Stomach (tissue), 9 donors: Measurements from ENCODE around the gene PIP4K2B. TPM values are rescaled to one million over a fixed set of nuclear protein-coding genes. Genes with fewer than 3 reads are reported as not detected.
"Not testable (repeated sequence)": the region's sequence is repeated elsewhere in the genome, so short reads cannot be mapped to it uniquely, and the experiment has no call there.

Source experiments
- DNase-seq, 2 donors: peaks; one replicate each; pipeline versions ENCODE4 v3.0.0 to v3.0.0-alpha.2; 2013 to 2019
- H3K27ac ChIP-seq, 5 donors: fragments of 200-600 bp in 4 of 5; sonication (generic) in 4 of 5; one replicate each; pipeline ENCODE4 v1.5.1; 2013 to 2019; ENCODE audit warnings: mild to moderate bottlenecking in 1 of 5, moderate library complexity in 1 of 5
- H3K27me3 ChIP-seq, 3 donors: fragments of 200-600 bp; sonication (generic); one replicate each; pipeline ENCODE4 v1.5.1; 2017 to 2019; ENCODE audit warnings: mixed run types in 1 of 3
- H3K36me3 ChIP-seq, 4 donors: fragments of 200-600 bp; sonication (generic); 1 replicate in 3 of 4; 2 replicates in 1 of 4; pipeline ENCODE4 v1.5.1; 2016 to 2019
- H3K4me1 ChIP-seq, 4 donors: fragments of 200-600 bp; sonication (generic); one replicate each; pipeline ENCODE4 v1.5.1; 2016 to 2019
- H3K4me3 ChIP-seq, 4 donors: fragments of 200-600 bp; sonication (generic) in 3 of 4; one replicate each; pipeline ENCODE4 v1.5.1; 2016 to 2019; ENCODE audit warnings: mild to moderate bottlenecking in 1 of 4
- H3K9me3 ChIP-seq, 4 donors: fragments of 200-600 bp; sonication (generic); one replicate each; pipeline ENCODE4 v1.5.1; 2016 to 2019
- EP300 ChIP-seq: sonication (generic); formaldehyde crosslinking; IDR thresholded peaks from one replicate; pipeline ENCODE4 v1.6.1; 2017; ENCODE audit warnings: antibody characterized with exemption
- POLR2A ChIP-seq, 4 donors: fragments of 450-650 bp; IDR thresholded peaks; one replicate each; pipeline ENCODE4 v1.6.1; 2016; ENCODE audit warnings: antibody characterized with exemption in 4 of 4, control low read depth in 2 of 4, mild to moderate bottlenecking in 1 of 4, moderate library complexity in 1 of 4
- POLR2AphosphoS5 ChIP-seq, 3 donors: sonication (generic); formaldehyde crosslinking; IDR thresholded peaks; one replicate each; pipeline ENCODE4 v1.6.1; 2016; ENCODE audit warnings: antibody characterized with exemption in 3 of 3
- WGBS, 5 donors: extraction: QIAGEN DNeasy Blood & Tissue Kit in 3 of 5; methylation state at CpG; one replicate each; pipeline versions ENCODE4 v1.1.5 to v1.1.7; 2013 to 2018; 5-methylcytosine and 5-hydroxymethylcytosine counted together
- intact Hi-C: fragments of 100-400 bp; cut with DNase I; formaldehyde crosslinking; loops from one replicate; pipeline ENCODE4 v1.15.1; 2023; ENCODE audit warnings: low total_unique reads
- polyA plus RNA-seq, 3 donors: library from polyadenylated mRNA; stranded (reverse); fragments of 200-250 nt; gene quantifications; one replicate each; pipeline ENCODE4 v1.2.3, GENCODE V29; 2013
- total RNA-seq, 5 donors: library from RNA; depleted of rRNA; stranded (reverse); fragments of >200 nt; gene quantifications; one replicate each; pipeline versions ENCODE4 v1.1.0 to v1.2.3, GENCODE V29; 2014 to 2016
- TF ChIP-seq, protein P1 (sequence below), 7 experiments: fragments of 450-650 bp in 4 of 7; fragments of 200-600 bp in 3 of 7; sonication (generic) in 3 of 7; IDR thresholded peaks; one replicate each; pipeline ENCODE4 v1.5.1; 2016 to 2019; ENCODE audit warnings: antibody characterized with exemption in 7 of 7, control low read depth in 2 of 7, mild to moderate bottlenecking in 1 of 7
- donor health status: healthy with polysubstance abuse.
- donor health status: Bipolar disorder and iron deficiency.
- donor health status: healthy.

The PIP4K2B gene
- total and polyA plus RNA-seq, 8 donors, result 9.9 to 99.2 (median 23.3) TPM

DNA sequence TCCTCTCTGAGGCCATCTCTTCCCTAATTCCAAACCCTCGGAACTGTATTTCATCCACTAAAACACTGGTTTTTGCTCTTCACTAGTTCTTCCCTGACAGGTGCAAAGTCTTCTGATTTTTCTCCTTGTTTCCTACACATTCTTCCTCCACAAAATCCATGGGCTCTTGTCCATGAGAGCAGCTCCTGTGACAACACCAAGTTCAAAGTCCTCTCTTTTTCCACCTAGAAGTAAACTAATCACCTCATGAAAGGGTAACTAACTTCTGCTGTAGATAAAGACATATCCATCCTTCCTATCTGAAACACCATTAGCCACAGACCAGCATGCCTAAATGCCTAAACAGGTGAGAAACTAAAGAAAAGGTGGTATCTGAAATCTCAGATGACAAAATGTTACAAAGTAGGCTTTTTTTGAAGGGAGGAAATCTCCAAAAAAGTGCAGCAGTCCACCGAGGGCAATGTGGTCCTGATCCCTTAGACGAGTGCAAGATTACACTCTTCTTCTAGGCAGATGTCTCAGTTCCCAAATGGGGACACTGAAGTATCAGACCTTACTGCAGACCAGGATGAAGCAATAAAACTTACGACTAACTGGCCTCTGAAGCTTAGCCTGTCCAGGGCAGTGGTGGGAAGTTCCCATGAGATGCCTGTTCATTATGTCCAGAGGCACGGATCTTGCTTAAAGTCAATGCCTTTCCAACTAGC is 2.8 kb downstream of the PIP4K2B start:
- H3K4me3 ChIP-seq, result no peak overlapping the region
- DNase-seq, result no peak
- intact Hi-C loops, result no loop called here
- H3K27ac ChIP-seq, result peak overlapping the region in 1 of 5 donors; percentile 99
- TF ChIP-seq EP300 (no peak), POLR2AphosphoS5 (IDR thresholded peaks at IDR 0.05) (no peak), POLR2A (IDR thresholded peaks at IDR 0.05) (no peak)
- TF ChIP-seq, protein P1, sequence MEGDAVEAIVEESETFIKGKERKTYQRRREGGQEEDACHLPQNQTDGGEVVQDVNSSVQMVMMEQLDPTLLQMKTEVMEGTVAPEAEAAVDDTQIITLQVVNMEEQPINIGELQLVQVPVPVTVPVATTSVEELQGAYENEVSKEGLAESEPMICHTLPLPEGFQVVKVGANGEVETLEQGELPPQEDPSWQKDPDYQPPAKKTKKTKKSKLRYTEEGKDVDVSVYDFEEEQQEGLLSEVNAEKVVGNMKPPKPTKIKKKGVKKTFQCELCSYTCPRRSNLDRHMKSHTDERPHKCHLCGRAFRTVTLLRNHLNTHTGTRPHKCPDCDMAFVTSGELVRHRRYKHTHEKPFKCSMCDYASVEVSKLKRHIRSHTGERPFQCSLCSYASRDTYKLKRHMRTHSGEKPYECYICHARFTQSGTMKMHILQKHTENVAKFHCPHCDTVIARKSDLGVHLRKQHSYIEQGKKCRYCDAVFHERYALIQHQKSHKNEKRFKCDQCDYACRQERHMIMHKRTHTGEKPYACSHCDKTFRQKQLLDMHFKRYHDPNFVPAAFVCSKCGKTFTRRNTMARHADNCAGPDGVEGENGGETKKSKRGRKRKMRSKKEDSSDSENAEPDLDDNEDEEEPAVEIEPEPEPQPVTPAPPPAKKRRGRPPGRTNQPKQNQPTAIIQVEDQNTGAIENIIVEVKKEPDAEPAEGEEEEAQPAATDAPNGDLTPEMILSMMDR (IDR thresholded peaks at IDR 0.05), result no peak
- 62 to 74% (median 70%) methylated on average over 5 of the region's 5 CpGs for WGBS, 5 donors
- no peaks in the 10 kb centered on the region for H3K27me3 ChIP-seq
- H3K4me1 ChIP-seq, result peaks cover 27 to 52% (median 34%) of the 10 kb centered on the region in 4 donors
- H3K9me3 ChIP-seq, result no peaks in the 10 kb centered on the region
- peaks cover 2 to 34% (median 28%) of the 10 kb centered on the region in 4 donors for H3K36me3 ChIP-seq

DNA sequence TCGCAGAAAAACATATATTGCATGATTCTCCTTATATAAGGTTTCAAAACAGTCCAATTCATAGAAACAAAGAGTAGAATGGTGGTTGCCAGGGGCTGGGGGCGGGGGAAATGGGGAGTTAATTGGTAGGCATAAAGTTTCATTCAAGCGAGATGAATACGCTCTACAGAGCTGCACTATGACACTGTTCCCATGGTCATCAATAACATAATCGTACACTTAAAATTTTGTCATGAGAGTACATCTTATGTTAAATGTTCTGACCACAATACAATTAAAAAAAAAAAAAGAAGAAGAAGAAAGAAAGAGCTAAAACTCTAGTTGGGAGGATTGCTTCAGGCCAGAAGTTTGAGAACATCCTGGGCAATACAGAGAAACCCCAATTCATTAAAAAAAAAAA is 5.1 kb downstream of the PIP4K2B start:
- H3K36me3 ChIP-seq, result peaks cover 0 to 27% (median 21%) of the 10 kb centered on the region in 4 donors

DNA sequence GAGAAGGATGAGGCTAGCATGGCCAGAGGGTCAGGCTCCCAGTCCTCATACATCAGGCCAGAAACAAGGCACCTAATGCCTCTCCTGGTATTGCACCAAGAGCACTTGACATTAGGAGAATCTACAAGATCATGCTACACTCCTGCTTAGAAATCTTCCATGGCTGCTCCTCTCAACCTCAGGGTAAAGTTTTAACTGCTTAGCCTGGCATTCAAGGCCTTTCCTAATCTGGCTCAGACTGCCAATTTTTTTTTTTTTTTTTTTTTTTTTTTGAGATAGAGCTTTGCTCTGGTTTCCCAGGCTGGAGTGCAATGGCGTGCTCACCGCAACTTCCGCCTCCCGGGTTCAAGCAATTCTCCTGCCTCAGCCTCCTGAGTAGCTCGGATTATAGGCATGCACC is 8.2 kb downstream of the PIP4K2B start:
- H3K4me3 ChIP-seq, result no peak overlapping the region
- 84 to 100% (median 95%) methylated on average over 5 of the region's 5 CpGs for WGBS, 5 donors
- TF ChIP-seq, protein P1 (IDR thresholded peaks at IDR 0.05), result no peak
- TF ChIP-seq POLR2A (IDR thresholded peaks at IDR 0.05) (no peak), EP300 (no peak), POLR2AphosphoS5 (IDR thresholded peaks at IDR 0.05) (no peak)
- H3K27me3 ChIP-seq, result no peaks in the 10 kb centered on the region
- H3K9me3 ChIP-seq, result no peaks in the 10 kb centered on the region
- H3K27ac ChIP-seq, result no peak overlapping the region
- peaks cover 5 to 32% (median 28%) of the 10 kb centered on the region in 4 donors for H3K36me3 ChIP-seq
- DNase-seq, result no peak
- peaks cover 0 to 35% (median 12%) of the 10 kb centered on the region in 4 donors for H3K4me1 ChIP-seq
- intact Hi-C loops, result no loop called here

More for the DNA sequence above, 5.1 kb downstream of the PIP4K2B start:
- TF ChIP-seq EP300 (no peak), POLR2A (IDR thresholded peaks at IDR 0.05) (no peak), POLR2AphosphoS5 (IDR thresholded peaks at IDR 0.05) (no peak)
- TF ChIP-seq, protein P1 (IDR thresholded peaks at IDR 0.05), result no peak
- Histone ChIP-seq H3K9me3 (no peaks in the 10 kb centered on the region), H3K27ac (no peak overlapping the region), H3K27me3 (no peaks in the 10 kb centered on the region), H3K4me1 (peaks cover 22 to 57% (median 38%) of the 10 kb centered on the region in 4 donors), H3K4me3 (no peak overlapping the region)
- intact Hi-C loops, result no loop called here
- no peak for DNase-seq
- 91 to 94% (median 94%) methylated on average over 5 of the region's 5 CpGs for WGBS, 5 donors

DNA sequence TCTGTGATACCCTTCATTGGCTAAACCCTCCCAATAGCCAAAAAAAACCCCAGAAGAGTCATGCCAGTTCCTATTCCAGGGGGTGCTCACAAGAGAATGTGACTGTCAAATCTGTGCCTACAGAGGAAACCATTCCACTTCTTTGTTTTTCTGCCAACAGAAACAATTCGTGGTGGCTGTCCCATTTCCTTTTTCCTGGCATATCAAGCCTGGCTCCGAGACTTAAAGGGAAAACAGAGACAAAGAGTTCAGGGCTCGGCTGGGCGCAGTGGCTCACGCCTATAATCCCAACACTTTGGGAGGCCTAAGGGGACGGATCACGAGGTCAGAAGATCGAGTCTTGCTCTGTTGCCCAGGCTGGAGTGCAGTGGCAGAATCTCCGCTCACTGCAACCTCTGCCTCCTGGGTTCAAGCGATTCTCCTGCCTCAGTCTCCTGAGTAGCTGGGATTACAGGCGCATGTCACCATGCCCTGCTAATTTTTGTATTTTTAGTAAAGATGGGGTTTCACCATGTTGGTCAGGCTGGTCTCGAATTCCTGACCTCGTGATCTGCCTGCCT is 9.1 kb downstream of the PIP4K2B start:
- peaks cover 0 to 26% (median 10%) of the 10 kb centered on the region in 4 donors for H3K4me1 ChIP-seq
- H3K4me3 ChIP-seq, intact Hi-C loops, H3K9me3 ChIP-seq, DNase-seq, H3K27ac ChIP-seq, H3K27me3 ChIP-seq: not testable (repeated sequence)
- 56 to 74% (median 71%) methylated on average over 13 of the region's 13 CpGs for WGBS, 5 donors
- peaks cover 12 to 33% (median 30%) of the 10 kb centered on the region in 4 donors for H3K36me3 ChIP-seq

DNA sequence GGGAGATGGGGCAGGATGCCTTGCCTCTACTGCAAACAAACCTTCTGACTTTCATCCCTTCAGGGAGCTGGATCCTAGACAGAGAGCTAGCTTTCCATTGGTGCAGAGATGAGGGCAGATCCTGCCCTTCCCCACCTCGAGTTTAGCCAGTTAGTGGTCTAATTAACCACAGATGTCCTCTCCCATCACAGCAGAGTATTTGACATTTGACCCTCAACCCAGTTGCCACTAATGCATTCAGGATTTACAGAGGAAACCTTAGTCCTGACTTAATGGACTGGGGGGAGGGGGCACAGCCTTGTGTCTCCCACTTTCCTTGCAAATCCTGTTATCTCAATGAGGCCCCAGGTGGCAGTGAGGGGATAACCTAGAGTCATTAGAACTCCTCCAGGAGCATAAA is 10.2 kb downstream of the PIP4K2B start:
- intact Hi-C loops, result no loop called here
- H3K27me3 ChIP-seq, result no peaks in the 10 kb centered on the region
- H3K4me1 ChIP-seq, result peaks cover 0 to 24% (median 10%) of the 10 kb centered on the region in 4 donors
- 11 to 23% (median 18%) methylated on average over 1 of the region's 1 CpG for WGBS, 5 donors
- no peak overlapping the region for H3K4me3 ChIP-seq
- no peak for DNase-seq
- no peaks in the 10 kb centered on the region for H3K9me3 ChIP-seq
- peaks cover 22 to 42% (median 40%) of the 10 kb centered on the region in 4 donors for H3K36me3 ChIP-seq
- H3K27ac ChIP-seq, result no peak overlapping the region
- TF ChIP-seq POLR2A (IDR thresholded peaks at IDR 0.05) (no peak), EP300 (no peak), POLR2AphosphoS5 (IDR thresholded peaks at IDR 0.05) (no peak)
- TF ChIP-seq, protein P1 (IDR thresholded peaks at IDR 0.05), result no peak

DNA sequence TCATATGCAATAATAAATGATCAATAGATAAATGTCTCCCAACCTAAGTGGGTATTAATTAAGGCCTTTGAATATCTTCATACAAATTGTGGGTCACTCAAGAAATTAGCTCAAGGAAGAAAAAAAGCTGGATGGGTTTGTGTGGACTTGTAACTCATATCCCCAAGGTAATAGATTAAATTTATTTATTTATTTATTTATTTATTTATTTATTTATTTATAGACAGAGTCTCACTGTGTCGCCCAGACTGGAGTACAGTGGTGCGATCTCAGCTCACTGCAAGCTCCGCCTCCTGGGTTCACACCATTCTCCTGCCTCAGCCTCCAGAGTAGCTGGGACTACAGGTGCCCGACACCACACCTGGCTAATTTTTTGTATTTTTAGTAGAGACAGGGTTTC is 11.4 kb downstream of the PIP4K2B start:
- H3K9me3 ChIP-seq, H3K4me3 ChIP-seq, intact Hi-C loops, H3K27me3 ChIP-seq, H3K27ac ChIP-seq, DNase-seq: not testable (repeated sequence)
- peaks cover 33 to 54% (median 46%) of the 10 kb centered on the region in 4 donors for H3K36me3 ChIP-seq
- WGBS, 5 donors, result 95 to 99% (median 98%) methylated on average over 4 of the region's 4 CpGs
- peaks cover 0 to 24% (median 10%) of the 10 kb centered on the region in 4 donors for H3K4me1 ChIP-seq
